ENCODE data around the gene PRDM16.

DNA sequence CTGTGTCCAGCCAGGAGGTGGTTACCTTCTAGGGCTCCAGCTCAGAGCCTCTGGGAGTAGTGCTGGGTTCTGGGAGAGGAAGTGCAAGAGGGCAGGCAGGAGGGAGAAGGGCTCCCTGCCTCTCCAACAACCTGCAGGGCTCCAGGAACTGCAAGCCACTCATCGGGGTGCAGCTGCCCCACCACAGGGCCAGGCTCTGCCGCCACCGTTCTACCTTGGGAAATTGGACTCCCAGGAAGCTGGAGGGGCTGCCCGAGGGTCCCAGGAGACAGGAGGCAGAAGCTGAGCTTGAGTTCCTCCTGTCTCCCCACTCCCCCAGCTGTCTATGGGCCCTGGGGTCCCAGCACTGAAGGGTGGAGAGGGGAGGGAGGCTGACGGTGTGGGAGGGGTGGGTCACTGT is 7.4 kb upstream of the PRDM16 start:
- TF ChIP-seq, protein P1, sequence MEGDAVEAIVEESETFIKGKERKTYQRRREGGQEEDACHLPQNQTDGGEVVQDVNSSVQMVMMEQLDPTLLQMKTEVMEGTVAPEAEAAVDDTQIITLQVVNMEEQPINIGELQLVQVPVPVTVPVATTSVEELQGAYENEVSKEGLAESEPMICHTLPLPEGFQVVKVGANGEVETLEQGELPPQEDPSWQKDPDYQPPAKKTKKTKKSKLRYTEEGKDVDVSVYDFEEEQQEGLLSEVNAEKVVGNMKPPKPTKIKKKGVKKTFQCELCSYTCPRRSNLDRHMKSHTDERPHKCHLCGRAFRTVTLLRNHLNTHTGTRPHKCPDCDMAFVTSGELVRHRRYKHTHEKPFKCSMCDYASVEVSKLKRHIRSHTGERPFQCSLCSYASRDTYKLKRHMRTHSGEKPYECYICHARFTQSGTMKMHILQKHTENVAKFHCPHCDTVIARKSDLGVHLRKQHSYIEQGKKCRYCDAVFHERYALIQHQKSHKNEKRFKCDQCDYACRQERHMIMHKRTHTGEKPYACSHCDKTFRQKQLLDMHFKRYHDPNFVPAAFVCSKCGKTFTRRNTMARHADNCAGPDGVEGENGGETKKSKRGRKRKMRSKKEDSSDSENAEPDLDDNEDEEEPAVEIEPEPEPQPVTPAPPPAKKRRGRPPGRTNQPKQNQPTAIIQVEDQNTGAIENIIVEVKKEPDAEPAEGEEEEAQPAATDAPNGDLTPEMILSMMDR (conservative IDR thresholded peaks at IDR 0.05; ENCODE audit: low read depth, low read length): no peak
- TF ChIP-seq EZH2phosphoT487 (IDR thresholded peaks at IDR 0.05; ENCODE audit: borderline replicate concordance, low read length): no peak
